Endodermal cell (in vitro differentiated cells): Measurements from ENCODE around the gene TTC9C. TPM values are rescaled to one million over a fixed set of nuclear protein-coding genes. Genes with fewer than 3 reads are reported as not detected.
"Not testable (repeated sequence)": the region's sequence is repeated elsewhere in the genome, so short reads cannot be mapped to it uniquely, and the experiment has no call there.

Experiments
- DNase-seq: peaks from one replicate; pipeline ENCODE4 v3.0.0-alpha.2; 2017
- H3K27ac ChIP-seq: 2 replicates; pipeline ENCODE4 v1.5.1; 2013; ENCODE audit warnings: mild to moderate bottlenecking, low read depth, low read length, moderate library complexity
- H3K27me3 ChIP-seq: 2 replicates; pipeline ENCODE4 v1.6.1; 2013; ENCODE audit warnings: mild to moderate bottlenecking, low read length, moderate library complexity; ENCODE audit not compliant: insufficient read depth, control insufficient read depth, poor library complexity, severe bottlenecking
- H3K36me3 ChIP-seq: 2 replicates; pipeline ENCODE4 v1.7.0; 2013; ENCODE audit warnings: mild to moderate bottlenecking, low read length, moderate library complexity; ENCODE audit not compliant: control insufficient read depth, insufficient read depth
- H3K4me1 ChIP-seq: one replicate; pipeline ENCODE4 v1.7.0; 2013; ENCODE audit warnings: low read length; ENCODE audit not compliant: control insufficient read depth, insufficient read depth
- H3K4me3 ChIP-seq: 2 replicates; pipeline ENCODE4 v1.5.1; 2013; ENCODE audit warnings: mild to moderate bottlenecking, low read length, moderate library complexity
- H3K9ac ChIP-seq: 2 replicates; pipeline ENCODE4 v1.6.1; 2013; ENCODE audit warnings: mild to moderate bottlenecking, low read length, moderate library complexity; ENCODE audit not compliant: poor library complexity, severe bottlenecking; ENCODE audit errors: extremely low read depth
- H3K9me3 ChIP-seq: 2 replicates; pipeline ENCODE4 v1.6.1; 2013; ENCODE audit warnings: mild to moderate bottlenecking, low read length, moderate library complexity; ENCODE audit not compliant: control insufficient read depth
- H3K27ac Mint-ChIP-seq: 2 replicates; pipeline ENCODE4 v1.8.0; 2020; ENCODE audit warnings: mixed read lengths
- H3K27me3 Mint-ChIP-seq: 2 replicates; pipeline ENCODE4 v1.8.0; 2021; ENCODE audit warnings: mild to moderate bottlenecking, mixed read lengths; ENCODE audit not compliant: insufficient read depth
- H3K36me3 Mint-ChIP-seq: 2 replicates; pipeline ENCODE4 v1.8.0; 2020; ENCODE audit warnings: low read depth, mixed read lengths
- H3K4me1 Mint-ChIP-seq: 2 replicates; pipeline ENCODE4 v1.8.0; 2020; ENCODE audit warnings: mixed read lengths
- H3K4me3 Mint-ChIP-seq: 2 replicates; pipeline ENCODE4 v1.8.0; 2020; ENCODE audit warnings: mild to moderate bottlenecking, moderate library complexity, mixed read lengths
- H3K9me3 Mint-ChIP-seq: 2 replicates; pipeline ENCODE4 v1.8.0; 2020; ENCODE audit warnings: mild to moderate bottlenecking, mixed read lengths
- CTCF ChIP-seq: fragments of 200-600 bp; sonication (generic); conservative IDR thresholded peaks from 2 replicates; pipeline ENCODE4 v1.5.0; 2021; ENCODE audit warnings: antibody characterized with exemption, mild to moderate bottlenecking
- WGBS, 2 experiments: methylation state at CpG; one replicate each; pipeline versions ENCODE4 v1.1.5 to v1.1.7; 2013; ENCODE audit warnings: missing lambda C conversion rate in 2 of 2, mixed read lengths in 1 of 2; ENCODE audit not compliant: insufficient coverage in 1 of 2, insufficient read length in 1 of 2; 5-methylcytosine and 5-hydroxymethylcytosine counted together
- total RNA-seq, 2 donors: library from RNA; stranded (reverse); fragmentation: NEBNext Ultra II Directional in 1 of 2; extraction: Animal tissue kit (Norgen Biotek cat#: 25700) in 1 of 2; gene quantifications; 2 replicates in 1 of 2; 3 replicates in 1 of 2; pipeline ENCODE4 v1.2.1, GENCODE V29; 2021

Gene TTC9C
- total RNA-seq, 2 donors from 2014 or later, result 40.0 to 55.4 TPM

GRCh38 chr11:62727872-62728170 lies 465 bp upstream of the TTC9C start:
- 0% methylated on average over 16 to 20 of the region's 20 CpGs for WGBS, 2 experiments
- no peaks in the 10 kb centered on the region for H3K27me3 ChIP-seq
- Mint-ChIP-seq H3K4me3 (peak overlapping the region; percentile 96), H3K4me1 (peaks cover 20% of the 10 kb centered on the region), H3K36me3 (peaks cover 35% of the 10 kb centered on the region), H3K27ac (peak overlapping the region; percentile 99), H3K27me3 (no peaks in the 10 kb centered on the region), H3K9me3 (no peaks in the 10 kb centered on the region)
- no peak for TF ChIP-seq CTCF
- peak; percentile 95 for DNase-seq
- H3K4me3 ChIP-seq, result peak overlapping the region; percentile 97
- H3K4me1 ChIP-seq, result no peaks in the 10 kb centered on the region
- H3K9me3 ChIP-seq, result no peaks in the 10 kb centered on the region
- peak overlapping the region; percentile 97 for H3K27ac ChIP-seq
- H3K36me3 ChIP-seq, result peaks cover 31% of the 10 kb centered on the region
- peak overlapping the region; percentile 85 for H3K9ac ChIP-seq

- peak overlapping the region; percentile 97 for H3K4me3 ChIP-seq
- H3K4me3 Mint-ChIP-seq, result peak overlapping the region; percentile 96
- not testable (repeated sequence) for DNase-seq, H3K9ac ChIP-seq, H3K9me3 Mint-ChIP-seq, H3K4me1 ChIP-seq, H3K27me3 ChIP-seq, H3K27ac ChIP-seq, H3K4me1 Mint-ChIP-seq, H3K27me3 Mint-ChIP-seq, H3K9me3 ChIP-seq
- peaks cover 28% of the 10 kb centered on the region for H3K36me3 ChIP-seq
- 90 to 94% methylated on average over 13 to 14 of the region's 14 CpGs for WGBS, 2 experiments
- H3K36me3 Mint-ChIP-seq, result peaks cover 24% of the 10 kb centered on the region
- H3K27ac Mint-ChIP-seq, result peak overlapping the region; percentile 35
These were observed 1.8 kb downstream of the TTC9C start for GRCh38 chr11:62730076-62730475.

GRCh38 chr11:62732830-62733229 lies 4.5 kb downstream of the TTC9C start:
- peaks cover 29% of the 10 kb centered on the region for H3K36me3 Mint-ChIP-seq
- Histone ChIP-seq H3K4me1 (no peaks in the 10 kb centered on the region), H3K9me3 (no peaks in the 10 kb centered on the region), H3K27me3 (no peaks in the 10 kb centered on the region), H3K36me3 (peaks cover 41% of the 10 kb centered on the region), H3K4me3 (no peak overlapping the region), H3K9ac (no peak overlapping the region), H3K27ac (no peak overlapping the region)
- peaks cover 4% of the 10 kb centered on the region for H3K4me1 Mint-ChIP-seq
- no peak overlapping the region for H3K27ac Mint-ChIP-seq
- peak; percentile 59 for TF ChIP-seq CTCF
- H3K27me3 Mint-ChIP-seq, result no peaks in the 10 kb centered on the region
- no peaks in the 10 kb centered on the region for H3K9me3 Mint-ChIP-seq
- no peak overlapping the region for H3K4me3 Mint-ChIP-seq
- WGBS, 2 experiments, result 94% methylated on average over 2 of the region's 2 CpGs; no CpG with 5 or more reads in 1 of the 2 experiments
- DNase-seq, result no peak

GRCh38 chr11:62737196-62737595 lies 8.9 kb downstream of the TTC9C start:
- Histone ChIP-seq H3K36me3 (peaks cover 55% of the 10 kb centered on the region), H3K27ac (no peak overlapping the region), H3K9me3 (no peaks in the 10 kb centered on the region), H3K4me1 (no peaks in the 10 kb centered on the region), H3K4me3 (no peak overlapping the region), H3K9ac (no peak overlapping the region), H3K27me3 (no peaks in the 10 kb centered on the region)
- no peak for DNase-seq
- Mint-ChIP-seq H3K9me3 (no peaks in the 10 kb centered on the region), H3K27ac (no peak overlapping the region), H3K27me3 (no peaks in the 10 kb centered on the region), H3K4me1 (no peaks in the 10 kb centered on the region), H3K4me3 (no peak overlapping the region), H3K36me3 (peaks cover 38% of the 10 kb centered on the region)
- TF ChIP-seq CTCF, result no peak
